A673 (cell line): ENCODE results near the gene CUBN. TPM values are rescaled to one million over a fixed set of nuclear protein-coding genes. Genes with fewer than 3 reads are reported as not detected.

Experiments used
- BruUV-seq: library from RNA; stranded (reverse); fragments of 400-500 nt; replicated peaks from 2 replicates; lab custom pipeline; 2021; lab: Mats Ljungman, UMichigan
- CTCF ChIA-PET: fragments of 300-600 bp; sonication (Branson Sonifier 250); formaldehyde crosslinking; loops from one replicate; lab custom pipeline; 2022; ENCODE audit warnings: antibody characterized with exemption; lab: Charles Lee
- POLR2A ChIA-PET: fragments of 300-600 bp; sonication (Branson Sonifier 250); formaldehyde crosslinking; loops from one replicate; lab custom pipeline; 2022; ENCODE audit warnings: antibody characterized with exemption; ENCODE audit not compliant: low non-redundant PET; lab: Charles Lee
- DNase-seq: peaks from one replicate; pipeline ENCODE4 v3.0.0-alpha.2; 2015; ENCODE audit warnings: low spot score
- H3K27ac ChIP-seq: fragments of 200-600 bp; sonication (generic); 2 replicates; pipeline ENCODE4 v1.5.1; 2016; ENCODE audit warnings: mixed run types, low read depth, mild to moderate bottlenecking, mixed read lengths, antibody characterized with exemption, low read length; ENCODE audit not compliant: poor library complexity, severe bottlenecking
- H3K27me3 ChIP-seq: fragments of 200-600 bp; sonication (generic); replicated peaks from 2 replicates; pipeline ENCODE4 v1.6.1; 2017; ENCODE audit warnings: mixed run types, low read depth, mild to moderate bottlenecking, mixed read lengths, antibody characterized with exemption, low read length; ENCODE audit not compliant: insufficient read depth, poor library complexity
- H3K36me3 ChIP-seq: fragments of 200-600 bp; sonication (generic); 2 replicates; pipeline ENCODE4 v1.6.1; 2016; ENCODE audit warnings: mixed run types, mild to moderate bottlenecking, mixed read lengths, antibody characterized with exemption, low read length; ENCODE audit not compliant: insufficient read depth, poor library complexity, severe bottlenecking
- H3K4me1 ChIP-seq: fragments of 200-600 bp; sonication (generic); 2 replicates; pipeline ENCODE4 v1.6.1; 2017; ENCODE audit warnings: mixed run types, mild to moderate bottlenecking, mixed read lengths, antibody characterized with exemption, low read length; ENCODE audit not compliant: insufficient read depth, poor library complexity, severe bottlenecking
- H3K4me3 ChIP-seq: fragments of 200-600 bp; sonication (generic); 2 replicates; pipeline ENCODE4 v1.5.1; 2016; ENCODE audit warnings: low read depth, mixed run types, mild to moderate bottlenecking, mixed read lengths, low read length; ENCODE audit not compliant: poor library complexity, severe bottlenecking
- H3K9me3 ChIP-seq: fragments of 200-600 bp; sonication (generic); 2 replicates; pipeline ENCODE4 v1.6.1; 2016; ENCODE audit warnings: mixed run types, low read depth, mild to moderate bottlenecking, mixed read lengths, antibody characterized with exemption, low read length; ENCODE audit not compliant: poor library complexity, severe bottlenecking
- CTCF ChIP-seq: fragments of 300-800, 200-600 bp; sonication (generic); conservative IDR thresholded peaks from 2 replicates; pipeline ENCODE4 v1.5.1; 2017; ENCODE audit warnings: low read depth, mild to moderate bottlenecking, antibody characterized with exemption, low read length, moderate library complexity, mixed read lengths
- EZH2 ChIP-seq: fragments of 200-600 bp; sonication (generic); IDR thresholded peaks from 2 replicates; pipeline ENCODE4 v1.6.1; 2017; ENCODE audit warnings: borderline replicate concordance, low read depth, mild to moderate bottlenecking, mixed read lengths, antibody characterized with exemption, low read length; ENCODE audit not compliant: poor library complexity, severe bottlenecking
- intact Hi-C: fragments of 100-400 bp; cut with micrococcal nuclease; formaldehyde crosslinking; loops from one replicate; pipeline ENCODE4 v1.10.0; 2022; ENCODE audit not compliant: unreplicated experiment
- total RNA-seq: library from RNA; stranded (reverse); gene quantifications from 2 replicates; pipeline ENCODE4 v1.2.3, GENCODE V29; 2021

The CUBN gene
- total RNA-seq, 1 experiment from 2014 or later, result 3.4 TPM

- no TSS peak for BruUV-seq
- TF ChIP-seq EZH2 (no peak), CTCF (no peak)
- H3K9me3 ChIP-seq, result no peaks in the 10 kb centered on the region
- no peaks in the 10 kb centered on the region for H3K27me3 ChIP-seq
- no peak for DNase-seq
- ChIA-PET CTCF (no interaction called here), POLR2A (no interaction called here)
- H3K27ac ChIP-seq, result no peak overlapping the region
- H3K4me1 ChIP-seq, result no peaks in the 10 kb centered on the region
- no peak overlapping the region for H3K4me3 ChIP-seq
- H3K36me3 ChIP-seq, result no peaks in the 10 kb centered on the region
- intact Hi-C loops, result no loop called here
These were observed 20.6 kb downstream of the CUBN start for GRCh38 chr10:17109046-17109445.

- ChIA-PET CTCF (no interaction called here), POLR2A (no interaction called here)
- no TSS peak for BruUV-seq
- Histone ChIP-seq H3K27ac (no peak overlapping the region), H3K4me1 (no peaks in the 10 kb centered on the region), H3K9me3 (no peaks in the 10 kb centered on the region), H3K27me3 (no peaks in the 10 kb centered on the region), H3K36me3 (no peaks in the 10 kb centered on the region), H3K4me3 (no peak overlapping the region)
- TF ChIP-seq EZH2, result no peak
- DNase-seq, result no peak
- intact Hi-C loops, result no loop called here
These were observed 22.6 kb downstream of the CUBN start for GRCh38 chr10:17106991-17107390.

- Histone ChIP-seq H3K9me3 (no peaks in the 10 kb centered on the region), H3K4me3 (no peak overlapping the region), H3K36me3 (no peaks in the 10 kb centered on the region), H3K27ac (no peak overlapping the region), H3K27me3 (no peaks in the 10 kb centered on the region), H3K4me1 (no peaks in the 10 kb centered on the region)
- ChIA-PET POLR2A (no interaction called here), CTCF (no interaction called here)
- no peak for DNase-seq
- BruUV-seq, result no TSS peak
- intact Hi-C loops, result no loop called here
- TF ChIP-seq EZH2, result no peak
- TF ChIP-seq CTCF, result no peak
These were observed 27.7 kb downstream of the CUBN start for GRCh38 chr10:17101910-17102266.

- intact Hi-C loops, result no loop called here
- Histone ChIP-seq H3K27ac (no peak overlapping the region), H3K36me3 (no peaks in the 10 kb centered on the region), H3K9me3 (peaks cover 4% of the 10 kb centered on the region), H3K4me1 (no peaks in the 10 kb centered on the region), H3K4me3 (no peak overlapping the region), H3K27me3 (no peaks in the 10 kb centered on the region)
- BruUV-seq, result no TSS peak
- no peak for DNase-seq
- CTCF ChIA-PET, result no interaction called here
- POLR2A ChIA-PET, result no interaction called here
- TF ChIP-seq EZH2 (no peak), CTCF (no peak)
These were observed 28.2 kb downstream of the CUBN start for GRCh38 chr10:17101257-17101909.
